GM19395 (cell line): Measurements from ENCODE around the gene RPL31.
"Not testable (repeated sequence)": the region's sequence is repeated elsewhere in the genome, so short reads cannot be mapped to it uniquely, and the experiment has no call there.

Source experiments
- ATAC-seq: cut with Tn5 transposase; IDR thresholded peaks from one replicate; pipeline ENCODE4 v1.9.1; 2021; ENCODE audit warnings: mild to moderate bottlenecking, moderate library complexity; ENCODE audit not compliant: unreplicated experiment

Gene RPL31

DNA sequence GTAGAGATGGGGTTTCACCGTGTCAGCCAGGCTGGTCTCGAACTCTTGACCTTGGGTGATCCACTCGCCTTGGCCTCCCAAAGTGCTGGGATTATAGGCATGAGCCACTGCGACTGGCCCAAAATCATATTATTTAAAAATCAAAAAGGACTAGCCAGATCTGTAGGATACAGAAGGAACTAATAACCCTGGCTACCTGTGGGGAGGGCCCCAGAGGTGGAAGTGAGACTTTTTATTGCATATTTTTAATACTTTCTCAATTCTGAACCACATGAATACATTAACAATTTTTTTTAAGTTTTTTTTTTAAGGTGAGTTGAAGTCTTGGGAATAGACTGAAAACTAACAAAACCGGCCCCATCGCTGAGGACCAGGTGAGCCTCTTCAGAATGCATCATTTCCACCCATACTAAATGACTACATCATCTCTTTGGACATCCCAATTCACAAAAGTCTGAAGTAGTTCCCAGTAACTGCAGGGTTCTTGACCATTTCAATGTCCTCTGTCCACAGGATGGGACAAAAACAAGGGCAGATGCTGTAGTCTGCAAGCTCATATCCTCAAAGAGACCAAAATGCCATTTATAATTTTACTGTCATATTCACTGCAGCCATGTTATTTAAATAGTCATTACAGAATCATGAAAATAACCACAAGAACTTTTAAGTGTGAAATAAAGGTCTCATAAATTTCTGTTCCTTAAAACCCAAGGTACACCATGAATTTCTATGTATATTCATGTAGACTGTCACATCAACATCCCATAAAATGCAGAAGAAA, 21.4 kb downstream of the RPL31 start:
- ATAC-seq = no peak

DNA sequence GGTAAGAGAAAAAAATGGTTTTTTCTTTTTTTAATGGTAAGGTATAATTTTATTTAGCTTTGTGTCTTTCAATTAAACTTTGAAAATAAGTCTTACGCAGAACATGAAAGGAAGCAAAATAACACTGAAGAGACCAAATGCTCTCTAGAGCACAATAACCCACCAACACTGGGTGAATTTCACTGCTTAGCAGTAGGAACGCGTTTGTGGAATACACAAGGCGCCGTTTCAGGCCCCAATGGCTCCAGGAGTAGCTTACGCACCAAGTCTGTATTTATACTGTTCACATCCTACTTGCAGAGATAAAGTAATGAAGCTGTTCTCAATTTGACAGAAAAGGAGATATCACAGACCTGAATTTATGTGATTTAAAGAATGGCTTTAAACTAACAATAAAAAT, 23.5 kb downstream of the RPL31 start:
- ATAC-seq = no peak

DNA sequence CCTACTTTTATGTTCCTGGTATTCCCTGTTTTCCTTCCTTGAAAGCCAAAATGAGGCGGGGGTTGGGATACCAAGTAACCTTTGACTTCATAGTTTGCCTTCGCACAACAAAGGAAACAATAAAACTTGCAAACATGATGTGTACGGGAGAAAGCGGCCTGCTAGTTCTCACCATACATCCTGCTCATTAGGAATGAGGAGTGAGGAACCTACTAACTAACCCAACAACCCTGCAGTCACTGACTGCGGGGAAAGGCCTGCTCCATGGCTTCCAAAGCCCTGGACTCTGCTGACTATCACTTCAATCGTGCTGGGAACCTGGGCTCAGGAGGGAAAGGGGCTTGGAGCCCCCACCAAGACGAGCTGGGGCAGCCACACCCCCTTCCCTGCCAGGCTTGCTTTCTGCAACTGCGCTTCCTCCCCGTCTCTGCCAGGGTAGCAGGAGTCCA, 24.2 kb downstream of the RPL31 start:
- ATAC-seq = no peak

DNA sequence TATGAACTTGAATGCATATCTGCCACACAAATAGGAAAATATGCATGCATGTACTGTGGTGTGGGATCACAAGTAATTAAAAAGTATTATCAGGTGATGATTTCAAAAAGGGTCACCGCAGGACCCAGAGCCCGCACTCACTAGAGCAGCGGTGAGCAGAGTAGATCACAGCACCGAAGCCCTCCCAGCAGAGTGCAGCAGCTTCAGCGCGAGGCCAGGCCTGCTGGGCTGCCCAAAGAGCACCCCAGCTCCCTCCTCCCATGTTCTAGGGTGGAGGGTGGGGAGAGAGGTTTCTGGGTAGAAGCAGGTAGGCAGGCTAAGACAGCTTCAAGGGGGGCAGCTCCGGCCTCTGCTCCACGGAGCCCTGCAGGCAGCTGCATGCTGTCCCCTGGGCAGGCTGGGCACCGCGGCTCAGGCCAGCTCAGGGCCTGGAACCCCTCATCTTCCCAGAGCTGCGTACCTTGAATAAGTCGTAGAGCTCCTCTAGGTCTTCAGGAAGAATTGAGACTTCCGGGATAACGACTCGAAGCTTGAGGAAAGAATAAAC, 24.9 kb downstream of the RPL31 start:
- ATAC-seq = no peak

GRCh38 chr2:101027852-101028251, 25.8 kb downstream of the RPL31 start:
- no peak for ATAC-seq

- ATAC-seq = no peak
These were observed 28.9 kb downstream of the RPL31 start for GRCh38 chr2:101030866-101031554.

DNA sequence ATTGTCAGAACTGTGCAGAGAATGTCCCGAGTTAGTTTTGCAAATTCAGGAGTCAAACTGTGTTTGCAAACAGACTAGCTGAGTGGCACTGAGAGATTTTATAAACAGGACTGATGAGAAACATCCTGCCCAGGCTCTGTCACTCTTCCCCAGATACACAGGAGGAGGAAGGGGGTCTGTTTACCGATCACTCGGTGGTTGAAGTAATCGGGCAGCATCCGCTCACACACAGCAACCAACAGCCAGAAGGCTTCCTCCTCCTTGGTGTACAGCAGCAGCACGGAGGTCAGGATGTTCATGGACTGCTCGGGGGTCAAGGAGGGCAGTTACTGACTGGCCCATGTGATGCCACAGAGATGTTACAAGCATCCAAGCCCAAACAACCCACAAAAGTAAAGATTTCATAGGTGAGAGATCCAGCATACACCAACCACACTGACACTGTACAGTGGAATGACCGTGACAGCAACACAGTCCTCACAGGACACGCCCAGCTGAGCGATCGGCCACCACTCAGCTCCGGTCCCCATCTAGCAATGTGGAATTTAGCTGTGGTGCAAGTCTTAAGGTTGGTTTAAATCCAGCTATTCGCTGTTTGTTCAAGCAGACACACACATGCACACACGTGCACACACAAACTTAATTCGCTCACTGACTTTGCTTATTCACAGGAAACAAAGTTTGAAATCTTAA, 30.1 kb downstream of the RPL31 start:
- no peak for ATAC-seq

DNA sequence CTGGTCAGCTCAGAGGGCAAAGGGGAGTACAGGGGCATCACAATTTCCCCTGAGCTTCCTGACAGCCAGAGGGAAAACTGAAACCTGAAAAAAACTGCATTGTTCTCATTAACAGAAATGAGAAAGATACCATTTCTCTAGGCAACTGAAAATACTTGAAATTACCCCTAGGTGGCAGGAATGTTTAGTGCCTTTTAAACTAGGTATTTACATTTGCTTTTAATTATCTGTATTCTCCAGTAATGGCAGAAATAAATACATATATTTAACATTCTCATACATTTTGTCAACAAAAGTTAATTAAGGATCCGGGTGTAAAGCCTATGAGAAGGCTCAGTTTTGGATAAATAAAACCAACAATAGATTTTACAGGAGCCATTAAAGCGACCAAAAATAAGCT, 34.5 kb downstream of the RPL31 start:
- ATAC-seq = no peak

DNA sequence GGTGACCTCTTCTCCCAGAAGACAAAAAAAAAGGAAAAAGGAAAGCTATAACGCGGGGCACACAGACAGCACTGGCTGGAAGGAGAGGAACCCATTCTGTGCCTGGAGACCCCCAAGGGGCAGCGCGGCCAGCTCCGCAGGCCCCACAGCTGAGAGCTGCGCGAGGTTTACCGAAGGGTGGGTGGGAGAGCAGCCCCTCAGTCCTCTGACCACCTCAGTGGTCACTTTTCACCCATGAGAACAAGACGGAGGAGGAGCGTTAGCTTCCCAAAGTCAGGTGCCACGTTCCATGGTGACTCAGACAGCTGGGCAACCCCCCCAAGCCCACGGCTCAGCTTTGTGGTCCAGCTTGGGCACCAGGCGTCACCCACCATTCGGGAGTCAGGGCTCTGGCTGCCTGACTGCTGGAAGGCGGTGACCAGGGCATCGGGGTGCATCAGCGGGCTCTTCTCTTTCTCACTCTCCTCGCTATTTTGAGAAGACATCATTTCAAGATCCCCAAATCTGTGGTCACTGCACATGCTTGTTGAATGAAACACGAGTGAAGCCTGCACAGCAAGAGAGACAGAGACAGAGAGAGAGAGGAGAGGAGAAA, 35.2 kb downstream of the RPL31 start:
- no peak for ATAC-seq

DNA sequence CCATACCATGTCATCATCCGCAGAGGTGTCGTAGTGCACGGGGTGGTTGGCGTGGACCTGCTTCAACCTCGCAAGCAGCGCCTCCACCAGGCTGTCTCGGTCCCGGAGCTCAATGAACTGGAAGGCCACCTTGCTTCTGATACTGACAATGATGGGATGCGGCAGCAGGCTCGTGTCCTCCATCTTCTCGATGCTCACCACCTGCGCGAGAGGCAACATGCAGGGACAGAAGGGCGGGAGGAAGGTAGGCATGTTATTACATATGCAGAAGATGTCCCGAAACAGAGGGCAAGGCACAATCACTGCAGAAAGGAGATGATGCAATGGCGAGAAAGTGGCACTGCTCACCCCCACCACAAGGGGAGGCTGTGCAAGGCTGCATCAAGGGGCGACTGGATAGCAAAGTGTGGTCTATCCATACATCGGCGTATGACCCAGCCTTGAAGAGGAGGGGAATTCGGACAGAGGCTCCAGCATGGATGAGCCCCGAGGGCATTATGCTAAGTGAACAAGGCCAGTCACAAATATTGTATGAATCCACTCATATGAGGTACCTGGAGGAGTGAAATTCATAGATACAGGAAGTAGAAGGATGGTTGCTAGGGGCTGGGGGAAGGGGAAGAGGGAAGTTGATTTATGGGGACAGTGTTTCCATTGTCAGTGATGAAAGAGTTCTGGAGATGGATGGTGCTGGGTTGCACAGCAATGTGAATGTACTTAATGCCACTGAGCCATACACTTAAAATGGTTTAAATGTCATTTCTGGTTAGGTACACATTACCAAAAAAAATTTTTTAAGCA, 36.6 kb downstream of the RPL31 start:
- ATAC-seq = no peak

DNA sequence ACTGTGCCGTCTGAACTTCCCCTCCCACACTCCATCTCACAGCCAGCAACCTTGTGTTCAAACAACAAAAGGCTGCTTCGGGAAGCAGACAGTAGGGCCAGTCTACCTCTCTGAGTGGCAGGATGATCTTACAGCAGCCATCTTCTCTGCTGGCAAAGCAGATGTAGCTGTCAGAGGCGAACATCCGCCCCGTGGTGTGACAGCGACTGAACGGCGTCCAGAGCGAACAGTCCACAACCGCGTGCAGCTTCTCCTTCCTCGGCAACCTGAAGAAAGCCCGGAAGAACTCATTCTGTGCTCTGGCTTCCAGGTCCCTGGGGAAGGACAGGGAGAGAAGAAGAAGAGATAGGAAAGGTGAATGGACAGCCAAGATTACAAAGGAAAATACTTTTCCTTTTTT, 38.0 kb downstream of the RPL31 start:
- ATAC-seq = no peak

- no peak for ATAC-seq
These were observed 38.7 kb downstream of the RPL31 start for GRCh38 chr2:101040761-101041160.

- ATAC-seq = no peak
These were observed 39.3 kb downstream of the RPL31 start for GRCh38 chr2:101041413-101041812.

DNA sequence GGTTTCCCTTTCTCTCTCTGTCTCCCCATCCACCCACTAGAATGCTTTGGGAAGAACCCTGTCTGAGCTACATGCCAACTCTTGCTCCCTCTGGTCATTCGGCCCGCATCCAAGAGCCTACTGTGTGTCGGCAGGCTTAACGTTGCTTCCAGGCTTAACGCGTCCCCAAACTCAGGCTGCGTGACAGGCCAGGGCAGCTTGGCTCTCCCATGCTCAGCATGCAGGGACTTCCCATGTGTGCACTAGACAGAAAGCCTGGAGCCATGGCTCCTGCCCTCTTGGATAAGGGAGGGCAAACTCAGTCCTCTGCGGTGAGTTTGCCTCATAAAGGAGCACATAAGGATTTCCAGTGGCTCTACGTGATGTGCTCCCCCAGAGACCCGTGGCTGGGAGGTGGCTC, 43.2 kb downstream of the RPL31 start:
- no peak for ATAC-seq

DNA sequence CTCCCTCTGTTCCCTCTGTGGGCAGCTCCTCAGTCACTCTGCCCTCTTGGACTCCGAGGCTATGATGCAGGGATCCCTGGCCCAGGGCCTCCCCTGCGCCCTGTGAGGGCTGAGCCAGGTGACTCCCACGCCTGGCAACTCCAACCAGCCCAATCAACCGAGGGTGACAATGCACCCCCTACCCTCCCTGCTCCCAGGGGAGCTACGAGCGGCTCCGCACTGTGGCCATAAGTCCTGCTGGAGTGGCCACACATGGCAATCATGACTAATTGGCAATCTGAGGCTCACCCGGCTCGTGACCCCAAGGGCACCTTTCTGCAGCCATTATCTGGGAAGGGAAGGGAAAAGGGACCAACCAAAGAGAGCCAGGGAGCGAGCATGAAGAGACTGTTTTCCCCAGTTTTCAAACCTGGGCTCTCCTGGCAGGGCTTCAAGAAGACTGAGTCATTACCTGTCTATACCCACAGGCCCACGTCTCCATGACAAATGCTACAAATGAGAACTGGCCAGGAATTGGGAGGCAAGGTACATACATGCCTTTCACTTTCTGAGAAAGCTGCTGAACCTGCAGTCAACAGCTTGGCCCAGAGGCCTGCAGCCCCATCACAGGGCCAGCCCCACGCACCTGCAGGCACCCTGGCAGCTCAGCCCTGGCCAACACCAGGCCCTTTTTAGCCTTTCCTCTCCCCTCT, 45.1 kb downstream of the RPL31 start:
- ATAC-seq = no peak

DNA sequence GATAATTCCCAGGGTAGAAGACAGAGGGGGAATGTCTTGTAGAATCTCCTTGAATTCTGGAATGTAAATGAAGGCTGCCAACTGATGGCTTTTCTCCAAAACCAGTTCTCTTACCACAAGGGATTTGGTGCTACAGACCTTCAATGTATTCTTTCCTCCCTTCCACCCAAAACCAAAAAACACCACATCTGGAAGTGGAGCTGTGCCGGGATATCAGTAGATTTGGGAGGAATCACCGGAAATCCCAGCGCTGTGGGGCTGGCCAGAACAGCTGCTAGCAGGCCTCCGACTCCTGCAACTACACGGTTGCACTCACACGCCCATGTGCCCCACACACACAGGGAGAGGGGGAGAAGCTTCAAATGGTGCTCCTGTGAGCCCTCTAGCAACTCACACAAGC, 45.7 kb downstream of the RPL31 start:
- ATAC-seq = no peak

DNA sequence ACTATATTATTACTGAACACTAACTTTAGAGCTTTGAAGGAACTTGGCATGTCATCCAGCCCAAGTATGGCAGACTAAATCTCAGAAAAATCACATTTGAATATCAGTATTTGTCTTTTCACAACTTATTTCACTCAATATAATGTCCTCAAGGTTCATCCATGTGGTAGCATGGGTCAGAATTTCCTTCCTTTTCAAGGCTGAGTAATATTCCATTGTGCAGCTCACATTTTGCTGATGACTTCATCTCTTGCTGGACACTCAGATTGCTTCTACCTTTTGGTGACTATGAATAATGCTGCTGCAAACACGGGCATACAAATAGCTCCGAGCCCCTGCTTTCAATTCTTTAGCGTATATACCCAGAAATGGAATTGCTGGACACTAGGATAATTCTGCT, 46.7 kb downstream of the RPL31 start:
- no peak for ATAC-seq

- ATAC-seq = not testable (repeated sequence)
These were observed 48.8 kb downstream of the RPL31 start for GRCh38 chr2:101050886-101051285.

DNA sequence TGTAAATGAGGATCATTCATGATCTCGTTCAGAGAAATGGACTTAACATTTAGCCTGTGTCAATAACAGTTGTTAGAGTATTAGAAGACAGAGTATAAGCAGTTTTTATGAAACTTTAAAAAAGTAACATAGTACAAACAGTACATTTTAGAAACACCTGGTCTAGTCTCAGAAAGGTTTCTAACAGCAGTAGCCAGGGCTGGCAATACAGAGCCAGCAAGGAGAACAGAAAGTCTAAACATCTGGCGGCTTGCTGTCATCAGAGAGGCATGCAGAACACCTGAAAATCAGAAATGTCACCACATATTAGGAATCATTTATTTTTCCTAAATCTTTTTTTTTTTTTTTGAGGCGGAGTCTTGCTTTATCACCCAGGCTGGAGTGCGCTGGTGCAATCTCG, 50.1 kb downstream of the RPL31 start:
- no peak for ATAC-seq

DNA sequence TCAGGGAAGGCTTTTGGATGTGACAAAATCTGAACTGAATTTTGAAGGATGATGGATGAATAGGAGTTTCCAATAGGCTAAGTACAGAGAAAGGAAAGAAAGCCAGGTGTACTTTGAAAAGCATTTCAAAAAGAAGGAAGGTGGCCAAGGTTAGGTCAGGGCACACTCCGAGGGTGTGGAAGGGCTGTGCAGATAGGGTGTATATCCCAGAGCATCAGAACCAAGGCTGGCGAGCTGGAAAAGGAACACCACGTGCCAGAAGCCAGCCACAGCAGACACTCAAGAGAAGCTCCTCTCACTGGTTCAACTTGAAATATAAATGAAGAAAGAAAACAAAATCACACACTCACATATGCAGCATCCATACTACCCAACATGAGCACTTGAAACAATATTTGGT, 51.0 kb downstream of the RPL31 start:
- no peak for ATAC-seq
